H4 (cell line): ENCODE data around the gene CXCR2. TPM values are rescaled to one million over a fixed set of nuclear protein-coding genes. Genes with fewer than 3 reads are reported as not detected.
"Not testable (repeated sequence)": the region's sequence is repeated elsewhere in the genome, so short reads cannot be mapped to it uniquely, and the experiment has no call there.

Source experiments
- DNase-seq: peaks from one replicate; pipeline ENCODE4 v3.0.0-alpha.2; 2015; ENCODE audit warnings: low spot score
- total RNA-seq: library from RNA; depleted of rRNA; stranded (reverse); fragments of >200 nt; shearing (Covaris generic); gene quantifications from 2 replicates; pipeline ENCODE4 v1.2.3, GENCODE V29; 2014; rRNA removed

The CXCR2 gene
- not detected in 2 replicates for total RNA-seq

GRCh38 chr2:218125626-218126080 is at the start of gene CXCR2:
Gene CXCR2, plus strand, starts transcription at chr2:218126028. Its CDS starts 8,774 bp downstream, at chr2:218134802.
- DNase-seq = no peak

GRCh38 chr2:218077464-218078216 is 48.2 kb upstream of the CXCR2 start:
- no peak for DNase-seq

GRCh38 chr2:218079943-218080913 is 45.6 kb upstream of the CXCR2 start:
- no peak for DNase-seq

GRCh38 chr2:218081063-218081462 is 44.8 kb upstream of the CXCR2 start:
- no peak for DNase-seq

- no peak for DNase-seq
Observed at GRCh38 chr2:218081695-218082094, 44.1 kb upstream of the CXCR2 start.

- no peak for DNase-seq
Observed at GRCh38 chr2:218082586-218083351, 43.1 kb upstream of the CXCR2 start.

- DNase-seq = no peak
Observed at GRCh38 chr2:218083352-218083676, 42.5 kb upstream of the CXCR2 start.

- no peak for DNase-seq
Observed at GRCh38 chr2:218086478-218086877, 39.4 kb upstream of the CXCR2 start.

- no peak for DNase-seq
Observed at GRCh38 chr2:218089259-218089658, 36.6 kb upstream of the CXCR2 start.

GRCh38 chr2:218091746-218092145 is 34.1 kb upstream of the CXCR2 start:
- DNase-seq = no peak

- DNase-seq = no peak
Observed at GRCh38 chr2:218093879-218094278, 31.9 kb upstream of the CXCR2 start.

- DNase-seq = no peak
Observed at GRCh38 chr2:218095853-218096252, 30.0 kb upstream of the CXCR2 start.

GRCh38 chr2:218097975-218098374 is 27.9 kb upstream of the CXCR2 start:
- DNase-seq = no peak

GRCh38 chr2:218108834-218109233 is 17.0 kb upstream of the CXCR2 start:
- DNase-seq = not testable (repeated sequence)

GRCh38 chr2:218121789-218122188 is 4.0 kb upstream of the CXCR2 start:
- DNase-seq = not testable (repeated sequence)

GRCh38 chr2:218122286-218122685 is 3.5 kb upstream of the CXCR2 start:
- not testable (repeated sequence) for DNase-seq

GRCh38 chr2:218123986-218124385 is 1.8 kb upstream of the CXCR2 start:
- DNase-seq = no peak

GRCh38 chr2:218125095-218125494 is 733 bp upstream of the CXCR2 start:
- no peak for DNase-seq

- no peak for DNase-seq
Observed at GRCh38 chr2:218127929-218128455, 2.2 kb downstream of the CXCR2 start.

- DNase-seq = no peak
Observed at GRCh38 chr2:218128781-218129457, 3.1 kb downstream of the CXCR2 start.
